CD8-positive, alpha-beta memory T cell (primary cell): Measurements from ENCODE around the gene LRRC8C. TPM values are rescaled to one million over a fixed set of nuclear protein-coding genes. Genes with fewer than 3 reads are reported as not detected.

Experiments used
- CTCF ChIA-PET: fragments of 350-600 bp; sonication (Branson Sonifier 250); formaldehyde crosslinking; loops from one replicate; lab custom pipeline; 2021; ENCODE audit warnings: antibody characterized with exemption; lab: Charles Lee
- POLR2A ChIA-PET: fragments of 350-600 bp; sonication (Branson Sonifier 250); formaldehyde crosslinking; loops from one replicate; lab custom pipeline; 2021; ENCODE audit warnings: antibody characterized with exemption; lab: Charles Lee
- DNase-seq, 5 donors: peaks; one replicate each; pipeline versions ENCODE4 v3.0.0 to v3.0.0-alpha.2; 2020 to 2022; ENCODE audit warnings: mixed read lengths in 1 of 5
- H3K27ac ChIP-seq: one replicate; pipeline ENCODE4 v1.7.0; 2013; ENCODE audit warnings: low read depth, mild to moderate bottlenecking, low read length, moderate library complexity
- H3K27me3 ChIP-seq: 2 replicates; pipeline ENCODE4 v1.7.0; 2013; ENCODE audit warnings: low read length, mild to moderate bottlenecking; ENCODE audit not compliant: insufficient read depth, poor library complexity, severe bottlenecking
- H3K36me3 ChIP-seq: 2 replicates; pipeline ENCODE4 v1.7.0; 2013; ENCODE audit warnings: mild to moderate bottlenecking, low read length, moderate library complexity; ENCODE audit not compliant: insufficient read depth
- H3K4me1 ChIP-seq: 2 replicates; pipeline ENCODE4 v1.7.0; 2013; ENCODE audit warnings: mild to moderate bottlenecking, low read length, moderate library complexity; ENCODE audit not compliant: insufficient read depth
- H3K4me3 ChIP-seq: 2 replicates; pipeline ENCODE4 v1.7.0; 2013; ENCODE audit warnings: mild to moderate bottlenecking, low read length
- H3K9me3 ChIP-seq: 2 replicates; pipeline ENCODE4 v1.7.0; 2013; ENCODE audit warnings: mild to moderate bottlenecking, low read length
- H3K27ac Mint-ChIP-seq, 8 donors: one replicate each; pipeline ENCODE4 v1.8.0; 2020 to 2021; ENCODE audit warnings: mixed read lengths in 8 of 8, mild to moderate bottlenecking in 6 of 8, inconsistent platforms in 3 of 8, moderate library complexity in 3 of 8
- H3K27me3 Mint-ChIP-seq, 2 donors: one replicate each; pipeline ENCODE4 v1.8.0; 2020 to 2021; ENCODE audit warnings: mixed read lengths in 2 of 2, mild to moderate bottlenecking in 1 of 2, moderate library complexity in 1 of 2
- H3K36me3 Mint-ChIP-seq, 3 donors: one replicate each; pipeline ENCODE4 v1.8.0; 2020 to 2021; ENCODE audit warnings: mixed read lengths in 3 of 3, inconsistent platforms in 1 of 3, mild to moderate bottlenecking in 1 of 3
- H3K4me1 Mint-ChIP-seq, 3 donors: one replicate each; pipeline ENCODE4 v1.8.0; 2020 to 2021; ENCODE audit warnings: mixed read lengths in 3 of 3, inconsistent platforms in 1 of 3, mild to moderate bottlenecking in 1 of 3
- H3K4me3 Mint-ChIP-seq, 7 donors: one replicate each; pipeline ENCODE4 v1.8.0; 2020 to 2021; ENCODE audit warnings: mixed read lengths in 7 of 7, mild to moderate bottlenecking in 6 of 7, moderate library complexity in 4 of 7, inconsistent platforms in 2 of 7
- H3K9me3 Mint-ChIP-seq, 5 donors: one replicate each; pipeline ENCODE4 v1.8.0; 2020 to 2022; ENCODE audit warnings: mixed read lengths in 5 of 5, mild to moderate bottlenecking in 3 of 5, moderate library complexity in 2 of 5, inconsistent platforms in 1 of 5
- polyA plus RNA-seq: library from polyadenylated mRNA; unstranded; fragments of 300-500 nt; fragmentation: Illumina TruSeq; gene quantifications from one replicate; pipeline ENCODE4 v1.2.3, GENCODE V29; 2021
- total RNA-seq, 2 experiments: library from RNA; stranded (reverse); gene quantifications; one replicate each; pipeline ENCODE4 v1.2.3, GENCODE V29; 2021

The LRRC8C gene
- total and polyA plus RNA-seq, 3 experiments from 2014 or later: 19.7 to 63.5 (median 61.4) TPM

DNA sequence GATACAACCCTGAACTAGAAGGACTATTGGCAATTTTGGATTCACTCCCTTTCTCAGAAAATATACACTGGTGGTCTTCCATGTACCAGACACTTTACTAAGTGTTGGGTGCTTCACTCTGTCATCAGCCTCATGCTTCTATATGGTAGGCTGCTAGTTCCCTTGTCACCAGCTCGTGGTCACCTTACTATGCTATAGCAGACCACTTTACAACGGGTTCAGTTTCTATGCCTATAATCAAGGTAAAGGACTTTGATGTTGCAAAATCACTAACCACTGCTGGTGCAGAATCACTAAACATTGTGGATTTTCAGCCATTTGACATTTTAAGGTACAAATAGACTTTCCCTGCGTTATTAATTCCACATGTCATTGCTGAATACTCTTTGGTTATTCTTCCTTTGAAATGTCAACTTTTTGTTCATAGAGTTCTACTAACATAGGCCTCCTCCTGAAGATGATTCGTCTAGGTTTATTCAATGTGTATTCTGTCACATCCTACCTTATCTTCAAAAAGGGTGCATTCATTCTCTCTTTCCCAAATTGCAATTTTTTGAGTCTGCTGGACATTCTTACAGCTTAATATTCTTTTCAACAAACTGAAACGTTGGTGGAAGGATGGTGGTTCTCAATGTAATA, 78.3 kb downstream of the LRRC8C start:
- Histone ChIP-seq H3K27ac (no peak overlapping the region), H3K36me3 (peaks cover 15% of the 10 kb centered on the region), H3K4me3 (no peak overlapping the region), H3K9me3 (no peaks in the 10 kb centered on the region), H3K4me1 (no peaks in the 10 kb centered on the region), H3K27me3 (no peaks in the 10 kb centered on the region)
- H3K4me1 Mint-ChIP-seq: peaks cover 45 to 81% (median 76%) of the 10 kb centered on the region in 3 donors
- H3K36me3 Mint-ChIP-seq: peaks cover 17 to 74% (median 33%) of the 10 kb centered on the region in 3 donors
- H3K9me3 Mint-ChIP-seq: no peaks in the 10 kb centered on the region
- no peaks in the 10 kb centered on the region for H3K27me3 Mint-ChIP-seq
- peak overlapping the region in 6 of 8 donors; percentile 24 to 73 (median 58) for H3K27ac Mint-ChIP-seq
- ChIA-PET CTCF (interaction anchor here (1.1 kb wide), 1 partner anchor 51 kb away, joined by 5 read pairs; no protein-coding TSS in a partner anchor), POLR2A (interaction anchor here (1.7 kb wide), 1 partner anchor 79 kb away, joined by 5 read pairs; the partner anchor contains the start of gene LRRC8C)
- no peak overlapping the region for H3K4me3 Mint-ChIP-seq
- no peak for DNase-seq

DNA sequence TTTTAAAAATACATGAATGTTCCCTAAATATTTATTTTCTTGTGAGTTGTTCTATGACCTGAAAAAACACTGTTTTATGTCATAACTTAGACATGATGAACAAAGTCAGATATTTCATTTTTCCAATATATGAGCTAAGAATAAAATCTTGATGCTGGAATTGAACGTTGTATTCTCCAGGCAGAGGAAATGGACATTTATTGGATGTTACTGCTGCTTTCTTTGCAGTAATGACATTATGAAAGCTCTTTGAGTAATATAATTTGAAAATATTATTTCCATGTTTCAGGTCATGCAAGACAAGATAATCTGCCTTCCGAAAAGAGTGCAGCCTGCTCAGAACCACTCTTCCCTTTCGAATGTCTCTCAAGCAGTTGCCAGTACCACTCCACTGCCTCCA, 79.5 kb downstream of the LRRC8C start:
- Histone ChIP-seq H3K4me3 (no peak overlapping the region), H3K4me1 (peaks cover 4% of the 10 kb centered on the region), H3K27me3 (no peaks in the 10 kb centered on the region), H3K9me3 (no peaks in the 10 kb centered on the region), H3K27ac (no peak overlapping the region), H3K36me3 (peaks cover 15% of the 10 kb centered on the region)
- Mint-ChIP-seq H3K27me3 (no peaks in the 10 kb centered on the region), H3K4me1 (peaks cover 48 to 86% (median 80%) of the 10 kb centered on the region in 3 donors), H3K36me3 (peaks cover 17 to 77% (median 33%) of the 10 kb centered on the region in 3 donors), H3K4me3 (no peak overlapping the region), H3K9me3 (no peaks in the 10 kb centered on the region), H3K27ac (peak overlapping the region in 4 of 8 donors; percentile 7 to 78 (median 26))
- ChIA-PET CTCF (interaction anchor here (1.0 to 1.1 kb wide), 2 partner anchors 9 to 50 kb away, joined by 3 to 5 read pairs; no protein-coding TSS in a partner anchor), POLR2A (interaction anchor here (1.7 kb wide), 1 partner anchor 80 kb away, joined by 5 read pairs; the partner anchor contains the start of gene LRRC8C)
- DNase-seq: no peak

DNA sequence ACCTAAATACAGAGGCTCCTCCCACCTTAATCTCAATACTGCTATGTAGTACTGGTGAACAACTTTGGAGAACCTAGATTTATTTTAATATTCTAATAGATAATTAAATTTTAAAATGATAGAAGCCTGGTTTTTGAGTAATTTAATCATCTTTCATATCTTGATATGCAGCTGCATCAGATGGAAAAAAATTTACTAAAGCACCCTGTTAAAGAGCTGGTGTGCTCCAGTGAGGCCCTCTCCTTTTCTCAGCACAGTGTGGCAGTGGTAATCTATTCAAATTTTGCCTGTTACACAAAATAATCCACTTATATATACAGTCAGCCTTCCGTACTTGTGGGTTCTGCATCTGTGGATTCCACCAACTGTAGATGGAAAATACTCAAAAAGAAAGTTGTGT, 82.8 kb downstream of the LRRC8C start:
- Histone ChIP-seq H3K27me3 (no peaks in the 10 kb centered on the region), H3K4me3 (no peak overlapping the region), H3K9me3 (no peaks in the 10 kb centered on the region), H3K36me3 (peaks cover 15% of the 10 kb centered on the region), H3K4me1 (peaks cover 26% of the 10 kb centered on the region), H3K27ac (no peak overlapping the region)
- Mint-ChIP-seq H3K4me3 (no peak overlapping the region), H3K36me3 (peaks cover 11 to 60% (median 18%) of the 10 kb centered on the region in 3 donors), H3K27me3 (no peaks in the 10 kb centered on the region), H3K4me1 (peaks cover 60 to 89% (median 88%) of the 10 kb centered on the region in 3 donors), H3K27ac (peak overlapping the region in 2 of 8 donors; percentile 51 to 61), H3K9me3 (no peaks in the 10 kb centered on the region)
- ChIA-PET POLR2A (no interaction called here), CTCF (no interaction called here)
- no peak for DNase-seq

DNA sequence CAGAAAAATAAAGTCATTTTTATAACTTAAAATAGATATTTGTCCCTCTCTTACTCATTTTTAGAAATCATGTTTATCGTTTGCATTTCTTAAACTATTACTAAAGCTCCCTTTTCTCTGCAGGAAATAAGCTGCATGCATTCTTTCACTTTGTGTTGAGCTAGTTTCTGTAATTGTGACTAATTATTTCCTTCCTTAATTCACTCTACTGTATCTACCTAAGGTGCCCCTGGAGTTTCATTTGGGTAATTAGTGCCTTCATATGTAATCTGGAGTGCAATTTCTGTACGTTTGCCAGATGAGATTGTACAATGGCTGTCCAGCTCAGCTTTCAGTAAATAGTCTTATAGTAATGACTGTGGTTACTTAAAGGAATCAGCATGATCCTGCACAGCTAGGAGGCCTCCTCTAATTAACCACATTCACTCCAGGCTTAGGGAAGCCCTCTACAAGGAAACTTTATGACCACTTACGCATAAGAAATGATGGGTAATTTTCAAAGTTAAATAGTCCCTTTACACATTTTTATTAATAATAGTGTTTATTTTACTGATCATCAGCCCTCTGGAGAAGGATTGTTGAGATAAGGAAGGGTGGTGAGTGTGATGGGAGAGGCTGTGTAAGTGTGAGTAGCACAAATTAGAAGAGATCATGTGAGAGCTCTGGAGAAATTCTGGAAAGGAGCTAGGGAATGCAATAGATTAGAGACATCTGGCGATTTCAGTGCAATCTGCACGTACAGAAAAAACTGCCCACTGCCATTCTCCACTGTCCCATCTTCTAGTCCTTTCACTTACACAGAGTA, 86.8 kb downstream of the LRRC8C start:
- Histone ChIP-seq H3K27ac (peak overlapping the region; percentile 28), H3K4me1 (peaks cover 53% of the 10 kb centered on the region), H3K36me3 (no peaks in the 10 kb centered on the region), H3K4me3 (no peak overlapping the region), H3K9me3 (no peaks in the 10 kb centered on the region), H3K27me3 (no peaks in the 10 kb centered on the region)
- POLR2A ChIA-PET: interaction anchor here (0.7 to 1.4 kb wide), 7 partner anchors 11 to 108 kb away, joined by 3 to 7 read pairs (median 4); no protein-coding TSS in a partner anchor
- Mint-ChIP-seq H3K27ac (peak overlapping the region; percentile 68 to 97 (median 93)), H3K4me3 (peak overlapping the region; percentile 43 to 76 (median 68)), H3K27me3 (no peaks in the 10 kb centered on the region), H3K9me3 (no peaks in the 10 kb centered on the region), H3K36me3 (peaks cover 0 to 21% (median 6%) of the 10 kb centered on the region in 3 donors), H3K4me1 (peaks cover 77 to 94% (median 94%) of the 10 kb centered on the region in 3 donors)
- CTCF ChIA-PET: interaction anchor here (0.5 to 5.9 kb wide), 10 partner anchors 8 to 97 kb away, joined by 3 to 61 read pairs (median 5); partner anchors contain the start of gene LRRC8C
- DNase-seq: peak in 1 of 5 donors; percentile 43

DNA sequence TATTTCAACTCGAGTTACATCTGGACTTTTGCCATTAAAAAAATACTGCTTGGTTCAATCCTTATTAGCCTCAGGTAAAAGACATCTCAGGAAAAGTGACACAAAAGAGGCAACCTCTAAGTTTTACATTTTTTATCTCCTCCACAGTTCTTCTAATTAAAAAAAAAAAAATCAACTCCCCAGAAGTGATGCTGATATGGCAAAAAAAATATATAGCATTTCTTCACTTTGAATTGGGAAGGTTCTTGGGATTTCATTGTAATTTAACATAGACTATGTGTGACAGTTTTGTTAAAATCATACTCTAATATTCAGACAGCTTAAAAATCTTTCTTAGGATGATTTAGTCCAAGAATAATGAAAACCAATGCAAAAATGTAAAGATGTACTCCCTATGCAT, 87.9 kb downstream of the LRRC8C start:
- Histone ChIP-seq H3K4me3 (no peak overlapping the region), H3K27ac (peak overlapping the region; percentile 2), H3K27me3 (no peaks in the 10 kb centered on the region), H3K4me1 (peaks cover 56% of the 10 kb centered on the region), H3K9me3 (no peaks in the 10 kb centered on the region), H3K36me3 (no peaks in the 10 kb centered on the region)
- peak overlapping the region in 6 of 7 donors; percentile 35 to 64 (median 50) for H3K4me3 Mint-ChIP-seq
- POLR2A ChIA-PET: interaction anchor here (1.5 kb wide), 2 partner anchors 37 to 121 kb away, joined by 3 to 4 read pairs; no protein-coding TSS in a partner anchor
- CTCF ChIA-PET: interaction anchor here (1.0 to 5.9 kb wide), 5 partner anchors 23 to 103 kb away, joined by 3 to 61 read pairs (median 7); partner anchors contain the start of gene LRRC8C
- no peaks in the 10 kb centered on the region for H3K9me3 Mint-ChIP-seq
- H3K27ac Mint-ChIP-seq: peak overlapping the region; percentile 68 to 95 (median 86)
- DNase-seq: no peak
- H3K27me3 Mint-ChIP-seq: no peaks in the 10 kb centered on the region
- H3K36me3 Mint-ChIP-seq: peaks cover 4 to 12% (median 5%) of the 10 kb centered on the region in 3 donors
- H3K4me1 Mint-ChIP-seq: peaks cover 82 to 97% (median 95%) of the 10 kb centered on the region in 3 donors

DNA sequence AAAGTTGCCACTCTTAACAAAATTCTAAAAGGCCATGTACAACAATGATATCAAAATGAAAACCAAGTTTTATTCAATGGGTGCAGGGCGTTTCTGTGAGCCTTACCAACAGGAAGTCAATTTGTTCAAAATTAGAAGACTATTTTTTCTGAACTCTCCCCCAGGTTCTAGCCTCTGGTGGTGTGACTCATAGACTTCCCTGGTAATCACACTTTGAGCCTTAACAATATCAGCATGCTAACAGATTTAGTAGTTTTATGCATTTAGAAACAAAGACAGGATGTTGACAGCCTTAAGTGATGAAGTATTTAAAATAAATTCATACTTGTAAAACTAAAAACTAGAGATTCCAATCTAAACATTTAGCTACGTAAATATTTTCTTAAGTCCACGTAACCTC, 88.4 kb downstream of the LRRC8C start:
- peak in 1 of 5 donors; percentile 56 for DNase-seq
- peak overlapping the region in 6 of 7 donors; percentile 35 to 64 (median 50) for H3K4me3 Mint-ChIP-seq
- H3K9me3 Mint-ChIP-seq: no peaks in the 10 kb centered on the region
- no peaks in the 10 kb centered on the region for H3K9me3 ChIP-seq
- ChIA-PET CTCF (interaction anchor here (0.7 to 5.9 kb wide), 5 partner anchors 9 to 104 kb away, joined by 3 to 61 read pairs (median 7); partner anchors contain the start of gene LRRC8C), POLR2A (interaction anchor here (1.0 to 1.5 kb wide), 5 partner anchors 19 to 122 kb away, joined by 3 to 4 read pairs (median 3); no protein-coding TSS in a partner anchor)
- H3K27me3 ChIP-seq: no peaks in the 10 kb centered on the region
- H3K4me1 Mint-ChIP-seq: peaks cover 86 to 97% (median 96%) of the 10 kb centered on the region in 3 donors
- no peaks in the 10 kb centered on the region for H3K36me3 ChIP-seq
- peaks cover 56% of the 10 kb centered on the region for H3K4me1 ChIP-seq
- H3K27me3 Mint-ChIP-seq: no peaks in the 10 kb centered on the region
- H3K36me3 Mint-ChIP-seq: peaks cover 8 to 10% (median 9%) of the 10 kb centered on the region in 3 donors
- H3K27ac ChIP-seq: peak overlapping the region; percentile 2
- no peak overlapping the region for H3K4me3 ChIP-seq
- peak overlapping the region; percentile 44 to 88 (median 74) for H3K27ac Mint-ChIP-seq

DNA sequence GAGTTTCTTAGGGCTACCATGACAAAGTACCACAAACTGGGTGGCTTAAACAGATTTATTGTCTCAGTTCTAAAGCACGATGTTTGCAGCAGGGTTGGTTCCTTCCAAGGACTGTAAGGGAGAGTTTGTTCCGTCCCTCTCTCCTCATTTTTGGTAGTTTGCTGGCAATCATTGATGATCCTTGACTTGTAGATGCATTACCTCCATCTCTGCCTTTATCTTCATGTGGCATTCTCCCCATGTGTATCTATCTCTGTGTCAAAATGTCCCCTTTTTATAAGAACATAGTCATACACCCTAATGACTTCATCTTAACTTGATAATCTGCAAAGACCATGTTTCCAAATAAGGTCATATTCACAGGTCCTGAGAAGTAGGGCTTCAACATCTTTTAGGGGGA, 90.2 kb downstream of the LRRC8C start:
- Histone ChIP-seq H3K9me3 (no peaks in the 10 kb centered on the region), H3K4me3 (no peak overlapping the region), H3K36me3 (no peaks in the 10 kb centered on the region), H3K4me1 (peaks cover 55% of the 10 kb centered on the region), H3K27ac (no peak overlapping the region), H3K27me3 (no peaks in the 10 kb centered on the region)
- ChIA-PET CTCF (interaction anchor here (1.6 to 4.3 kb wide), 2 partner anchors 12 to 39 kb away, joined by 3 to 16 read pairs; no protein-coding TSS in a partner anchor), POLR2A (no interaction called here)
- H3K9me3 Mint-ChIP-seq: no peaks in the 10 kb centered on the region
- no peak for DNase-seq
- peak overlapping the region in 1 of 7 donors; percentile 41 for H3K4me3 Mint-ChIP-seq
- H3K4me1 Mint-ChIP-seq: peaks cover 82 to 95% (median 91%) of the 10 kb centered on the region in 3 donors
- H3K27ac Mint-ChIP-seq: peak overlapping the region in 4 of 8 donors; percentile 4 to 68 (median 28)
- H3K36me3 Mint-ChIP-seq: peaks cover 4 to 16% (median 11%) of the 10 kb centered on the region in 3 donors
- no peaks in the 10 kb centered on the region for H3K27me3 Mint-ChIP-seq
